Ishikawa (cell line): ENCODE measurements around the gene PLXNA2.

Source experiments
- CEBPB ChIP-seq: IDR thresholded peaks from 2 replicates; pipeline ENCODE4 v1.6.1; 2012
- EGR1 ChIP-seq: IDR thresholded peaks from 2 replicates; pipeline ENCODE4 v1.6.1; 2012
- EP300 ChIP-seq: IDR thresholded peaks from 2 replicates; pipeline ENCODE4 v1.6.1; 2012; ENCODE audit warnings: borderline replicate concordance
- FOXM1 ChIP-seq: IDR thresholded peaks from 2 replicates; pipeline ENCODE4 v1.6.1; 2012; ENCODE audit warnings: low read depth, borderline replicate concordance
- MAX ChIP-seq: IDR thresholded peaks from 2 replicates; pipeline ENCODE4 v1.6.1; 2012
- NFIC ChIP-seq: IDR thresholded peaks from 2 replicates; pipeline ENCODE4 v1.6.1; 2012
- RAD21 ChIP-seq: IDR thresholded peaks from 2 replicates; pipeline ENCODE4 v1.6.1; 2012; ENCODE audit warnings: low read depth
- REST ChIP-seq: IDR thresholded peaks from 2 replicates; pipeline ENCODE4 v1.6.1; 2012; ENCODE audit warnings: low read depth, mild to moderate bottlenecking
- TAF1 ChIP-seq: IDR thresholded peaks from 2 replicates; pipeline ENCODE4 v1.6.1; 2012; ENCODE audit warnings: low read depth, mild to moderate bottlenecking
- TCF12 ChIP-seq: IDR thresholded peaks from 2 replicates; pipeline ENCODE4 v1.6.1; 2012; ENCODE audit warnings: low read depth
- TEAD4 ChIP-seq: IDR thresholded peaks from 2 replicates; pipeline ENCODE4 v1.6.1; 2012
- USF1 ChIP-seq: IDR thresholded peaks from 2 replicates; pipeline ENCODE4 v1.6.1; 2012
- YY1 ChIP-seq: IDR thresholded peaks from 2 replicates; pipeline ENCODE4 v1.6.1; 2012; ENCODE audit warnings: low read depth

GRCh38 chr1:208141610-208142192, 102.5 kb downstream of the PLXNA2 start:
- TF ChIP-seq YY1: no peak
- no peak for TF ChIP-seq REST
- TF ChIP-seq FOXM1: no peak
- no peak for TF ChIP-seq EP300
- TF ChIP-seq TAF1: no peak
- no peak for TF ChIP-seq NFIC
- no peak for TF ChIP-seq CEBPB
- no peak for TF ChIP-seq RAD21
- TF ChIP-seq EGR1: no peak
- no peak for TF ChIP-seq TEAD4
- no peak for TF ChIP-seq TCF12
- TF ChIP-seq USF1: no peak
- TF ChIP-seq MAX: no peak
